PC-9 (cell line): ENCODE data around the gene CCDC141.

Experiments used
- EZH2 ChIP-seq: fragments of 200-600 bp; sonication (generic); IDR thresholded peaks from 2 replicates; pipeline ENCODE4 v1.8.0; 2017; ENCODE audit warnings: antibody characterized with exemption, low read depth
- TF ChIP-seq, protein P1 (sequence below): fragments of 200-600 bp; sonication (generic); conservative IDR thresholded peaks from 2 replicates; pipeline ENCODE4 v1.6.1; 2017; ENCODE audit warnings: mixed run types, antibody characterized with exemption, mild to moderate bottlenecking, moderate library complexity

DNA sequence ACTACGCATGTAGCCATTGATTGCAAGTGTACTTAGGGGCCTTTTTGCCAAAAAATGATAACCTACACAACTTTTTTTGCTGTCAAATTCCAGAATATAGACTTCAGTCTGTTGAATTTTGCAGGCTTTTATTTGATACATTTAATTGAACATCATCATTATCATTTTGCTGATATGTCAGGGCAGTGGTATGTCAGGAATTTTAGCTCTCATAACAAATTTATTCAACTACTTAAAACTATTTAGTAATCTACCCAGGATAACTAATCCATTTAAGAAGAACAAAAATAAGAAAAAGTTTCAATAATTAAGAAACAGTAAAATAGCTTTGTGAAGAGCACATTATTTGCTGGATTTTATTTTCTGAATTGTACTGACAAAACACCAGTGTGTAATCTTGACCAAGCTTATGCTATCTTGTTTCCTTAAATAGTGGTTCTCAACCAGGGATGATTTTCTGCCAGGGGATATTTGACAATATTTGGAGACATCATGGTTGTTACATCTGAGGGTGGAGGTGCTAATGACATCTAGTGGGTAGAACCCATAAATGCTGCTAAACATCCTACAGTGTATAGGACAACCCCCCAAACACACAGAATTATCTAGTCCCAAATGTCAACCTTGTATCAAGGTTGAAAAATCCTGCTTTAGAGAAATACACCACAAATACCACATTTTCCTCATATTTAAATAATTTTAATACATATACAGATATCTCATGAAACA lies 230.6 kb downstream of the CCDC141 start:
- TF ChIP-seq, protein P1, sequence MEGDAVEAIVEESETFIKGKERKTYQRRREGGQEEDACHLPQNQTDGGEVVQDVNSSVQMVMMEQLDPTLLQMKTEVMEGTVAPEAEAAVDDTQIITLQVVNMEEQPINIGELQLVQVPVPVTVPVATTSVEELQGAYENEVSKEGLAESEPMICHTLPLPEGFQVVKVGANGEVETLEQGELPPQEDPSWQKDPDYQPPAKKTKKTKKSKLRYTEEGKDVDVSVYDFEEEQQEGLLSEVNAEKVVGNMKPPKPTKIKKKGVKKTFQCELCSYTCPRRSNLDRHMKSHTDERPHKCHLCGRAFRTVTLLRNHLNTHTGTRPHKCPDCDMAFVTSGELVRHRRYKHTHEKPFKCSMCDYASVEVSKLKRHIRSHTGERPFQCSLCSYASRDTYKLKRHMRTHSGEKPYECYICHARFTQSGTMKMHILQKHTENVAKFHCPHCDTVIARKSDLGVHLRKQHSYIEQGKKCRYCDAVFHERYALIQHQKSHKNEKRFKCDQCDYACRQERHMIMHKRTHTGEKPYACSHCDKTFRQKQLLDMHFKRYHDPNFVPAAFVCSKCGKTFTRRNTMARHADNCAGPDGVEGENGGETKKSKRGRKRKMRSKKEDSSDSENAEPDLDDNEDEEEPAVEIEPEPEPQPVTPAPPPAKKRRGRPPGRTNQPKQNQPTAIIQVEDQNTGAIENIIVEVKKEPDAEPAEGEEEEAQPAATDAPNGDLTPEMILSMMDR, result no peak
- no peak for TF ChIP-seq EZH2
